C4-2B (cell line): ENCODE data around the gene ADAM15.

Source experiments
- H3K27ac ChIP-seq: fragments of 450-650 bp; 2 replicates; pipeline ENCODE4 v1.5.1; 2017
- CTCF ChIP-seq: fragments of 450-650 bp; conservative IDR thresholded peaks from 2 replicates; pipeline ENCODE4 v1.5.1; 2017; ENCODE audit warnings: mild to moderate bottlenecking
- ZFX ChIP-seq: fragments of 450-650 bp; IDR thresholded peaks from 2 replicates; pipeline ENCODE4 v1.6.1; 2017

The ADAM15 gene

DNA sequence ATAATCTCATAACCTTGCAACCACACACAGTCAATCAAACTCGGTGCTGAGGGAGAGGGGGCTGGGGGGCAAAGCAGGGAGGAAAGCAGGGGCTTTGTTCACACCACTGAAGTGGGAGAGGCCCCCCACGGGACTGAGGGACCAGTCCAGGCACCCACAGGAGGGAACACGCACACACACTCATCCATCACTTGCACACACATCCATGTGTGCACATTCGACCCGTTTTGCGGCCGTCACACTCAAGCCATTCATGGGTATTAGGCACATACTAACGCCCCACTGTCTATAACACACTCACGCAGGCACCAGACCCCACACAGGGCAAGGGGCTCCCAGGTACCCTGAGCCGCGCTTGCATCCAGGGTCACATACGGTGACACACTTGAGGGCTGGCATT is 41.5 kb downstream of the ADAM15 start:
- no peak overlapping the region for H3K27ac ChIP-seq
- TF ChIP-seq ZFX (no peak), CTCF (no peak)

DNA sequence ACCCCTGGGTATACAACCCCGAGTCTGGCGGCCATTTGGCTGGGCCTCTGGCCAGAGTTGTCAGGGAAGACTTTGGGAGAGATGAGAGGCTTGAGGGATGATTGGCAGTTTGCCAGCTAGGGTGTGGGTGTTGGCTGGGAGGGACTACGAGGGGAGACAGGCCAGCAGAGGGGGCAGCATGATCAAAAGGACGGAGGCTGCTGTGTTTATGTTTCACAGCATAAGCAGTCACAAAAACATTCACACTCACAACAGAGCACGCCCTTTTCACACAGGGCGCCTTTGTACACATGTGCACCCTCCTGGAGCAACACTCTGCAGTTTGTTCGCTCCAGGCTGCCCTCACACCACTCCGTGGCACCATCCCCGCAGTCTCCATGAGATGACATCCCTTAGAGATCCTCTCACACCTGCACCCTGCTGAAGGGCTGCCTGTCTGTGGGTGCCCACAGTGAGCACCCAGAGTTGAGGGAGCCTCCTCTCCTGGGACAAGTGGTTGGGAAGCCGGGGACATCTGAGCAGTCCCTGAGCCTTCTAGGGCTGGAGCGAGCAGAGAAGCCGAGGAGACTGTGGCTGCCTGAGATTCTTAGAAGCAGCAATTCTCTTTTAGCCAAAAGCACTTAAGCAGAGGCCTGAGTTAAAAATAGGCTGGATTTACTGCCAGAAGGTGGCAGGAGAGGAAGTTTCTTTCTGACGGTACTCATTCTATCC is 43.0 kb downstream of the ADAM15 start:
- TF ChIP-seq CTCF (peak; percentile 73), ZFX (no peak)
- H3K27ac ChIP-seq = no peak overlapping the region

DNA sequence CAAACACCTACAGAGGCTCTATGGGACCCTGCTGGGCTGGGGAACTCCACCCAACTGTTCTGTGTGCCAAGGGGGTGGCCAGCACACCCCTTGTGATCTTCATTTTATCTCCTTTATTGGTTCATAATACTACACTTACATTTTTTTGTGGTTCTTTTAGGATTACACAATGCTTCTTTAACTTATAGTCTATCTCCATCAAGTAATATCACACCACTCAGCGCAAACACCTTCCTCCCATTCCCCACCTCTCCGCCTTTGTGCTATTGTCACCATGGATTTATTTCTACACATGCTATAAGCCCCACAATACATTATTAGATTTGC is 43.5 kb downstream of the ADAM15 start:
- no peak overlapping the region for H3K27ac ChIP-seq
- no peak for TF ChIP-seq ZFX
- TF ChIP-seq CTCF = no peak; the same call in 1 of the 2 replicates

DNA sequence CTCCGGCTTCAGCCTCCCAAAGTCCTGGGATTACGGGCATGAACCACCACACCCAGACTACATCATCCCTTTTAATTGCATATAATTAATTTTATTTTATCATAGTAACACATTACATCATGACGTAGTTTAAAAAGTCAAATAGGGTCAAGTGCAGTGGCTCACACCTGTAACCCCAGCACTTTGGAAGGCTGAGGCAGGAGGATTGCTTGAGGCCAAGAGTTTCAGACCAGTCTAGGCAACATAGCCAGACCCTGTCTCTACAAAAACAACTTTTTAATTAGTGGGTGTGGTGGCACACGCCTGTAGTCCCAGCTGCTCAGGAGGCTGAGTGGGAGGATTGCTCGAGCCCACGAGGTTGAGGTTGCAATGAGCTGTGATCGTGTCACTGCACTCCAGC is 48.2 kb downstream of the ADAM15 start:
- TF ChIP-seq CTCF (no peak), ZFX (no peak)
- H3K27ac ChIP-seq = no peak overlapping the region

DNA sequence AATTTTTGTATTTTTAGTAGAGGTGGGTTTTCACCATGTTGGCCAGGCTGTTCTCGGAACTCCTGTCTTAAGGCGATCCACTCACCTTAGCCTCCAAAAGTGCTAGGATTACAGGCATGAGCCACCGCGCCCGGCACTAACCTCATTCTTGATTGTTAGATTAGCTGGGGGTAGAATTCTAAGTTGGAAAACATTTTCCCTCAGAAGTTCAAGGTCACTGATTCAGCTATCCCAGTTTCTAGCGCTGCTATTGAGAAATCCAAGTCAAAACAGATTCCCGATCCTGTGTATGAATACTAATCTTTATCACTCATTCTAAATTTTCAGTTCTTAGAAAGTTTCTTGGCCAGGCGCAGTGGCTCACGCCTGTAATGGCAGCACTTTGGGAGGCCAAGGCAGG is 52.2 kb downstream of the ADAM15 start:
- H3K27ac ChIP-seq = no peak overlapping the region
- TF ChIP-seq ZFX (no peak), CTCF (no peak)

- TF ChIP-seq CTCF (no peak), ZFX (no peak)
- H3K27ac ChIP-seq = no peak overlapping the region
These were observed 53.8 kb downstream of the ADAM15 start for GRCh38 chr1:155104605-155105534.

GRCh38 chr1:155105604-155106011 is 54.5 kb downstream of the ADAM15 start:
- H3K27ac ChIP-seq = no peak overlapping the region
- no peak for TF ChIP-seq CTCF
- no peak for TF ChIP-seq ZFX
